GM18907 (cell line): ENCODE data around the gene RNF157.
"Not testable (repeated sequence)": the region's sequence is repeated elsewhere in the genome, so short reads cannot be mapped to it uniquely, and the experiment has no call there.

Source experiments
- ATAC-seq: cut with Tn5 transposase; IDR thresholded peaks from one replicate; pipeline ENCODE4 v1.9.1; 2021; ENCODE audit warnings: mild to moderate bottlenecking, moderate library complexity; ENCODE audit not compliant: unreplicated experiment

RNF157 gene

GRCh38 chr17:76270770-76271668 is 30.7 kb upstream of the RNF157 start:
- no peak for ATAC-seq

GRCh38 chr17:76270127-76270592 is 29.9 kb upstream of the RNF157 start:
- no peak for ATAC-seq

DNA sequence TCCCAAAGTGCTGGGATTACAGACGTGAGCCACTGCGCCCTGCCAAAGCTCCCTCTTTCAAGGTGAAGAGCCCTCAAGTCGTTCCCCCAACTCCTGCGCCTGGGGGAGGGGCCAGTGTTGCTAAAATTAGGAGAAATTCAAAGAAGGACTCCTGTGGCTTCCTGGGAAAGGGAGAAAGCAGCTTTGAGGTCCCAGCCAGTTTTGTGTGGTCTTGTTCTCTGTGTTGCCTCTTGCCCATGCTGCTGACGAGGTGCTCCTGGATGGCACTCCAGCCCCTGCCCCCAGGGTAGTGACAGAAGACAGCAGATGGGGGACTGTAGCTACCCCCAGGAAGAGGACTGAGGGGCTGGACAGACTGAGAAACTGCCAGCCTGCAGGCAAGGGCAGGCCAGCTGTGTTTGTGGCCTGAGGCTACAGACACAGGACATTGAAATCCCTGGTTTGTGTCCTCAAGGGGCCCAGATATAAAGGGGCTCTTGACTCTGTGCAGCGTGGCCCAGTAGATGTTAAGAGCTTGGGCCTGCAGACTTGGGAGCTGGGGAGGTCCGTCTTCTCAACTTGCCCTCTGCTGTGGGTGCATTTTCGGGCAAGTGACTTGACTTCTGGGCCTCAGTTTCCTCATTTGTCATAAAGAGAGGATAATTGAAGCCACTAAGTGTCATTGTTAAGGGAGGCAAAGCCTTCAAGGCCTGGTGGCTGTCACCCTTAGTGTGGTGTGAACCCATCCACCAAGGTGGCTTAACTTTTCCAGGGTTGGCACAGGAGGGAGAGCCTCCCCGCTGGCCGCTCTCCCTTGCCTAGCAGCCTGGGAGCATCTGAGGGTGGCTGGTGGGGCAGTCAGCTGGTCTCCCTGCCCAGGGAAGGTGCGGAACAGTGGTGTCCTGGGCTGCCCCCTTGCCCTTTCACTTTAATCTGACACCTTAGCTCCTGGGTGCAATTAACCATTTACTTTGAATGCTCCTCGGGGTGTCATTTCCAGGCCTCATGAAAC is 29.0 kb upstream of the RNF157 start:
- no peak for ATAC-seq

GRCh38 chr17:76268015-76268749 is 27.9 kb upstream of the RNF157 start:
- ATAC-seq: no peak

GRCh38 chr17:76267581-76268001 is 27.3 kb upstream of the RNF157 start:
- ATAC-seq: not testable (repeated sequence)

DNA sequence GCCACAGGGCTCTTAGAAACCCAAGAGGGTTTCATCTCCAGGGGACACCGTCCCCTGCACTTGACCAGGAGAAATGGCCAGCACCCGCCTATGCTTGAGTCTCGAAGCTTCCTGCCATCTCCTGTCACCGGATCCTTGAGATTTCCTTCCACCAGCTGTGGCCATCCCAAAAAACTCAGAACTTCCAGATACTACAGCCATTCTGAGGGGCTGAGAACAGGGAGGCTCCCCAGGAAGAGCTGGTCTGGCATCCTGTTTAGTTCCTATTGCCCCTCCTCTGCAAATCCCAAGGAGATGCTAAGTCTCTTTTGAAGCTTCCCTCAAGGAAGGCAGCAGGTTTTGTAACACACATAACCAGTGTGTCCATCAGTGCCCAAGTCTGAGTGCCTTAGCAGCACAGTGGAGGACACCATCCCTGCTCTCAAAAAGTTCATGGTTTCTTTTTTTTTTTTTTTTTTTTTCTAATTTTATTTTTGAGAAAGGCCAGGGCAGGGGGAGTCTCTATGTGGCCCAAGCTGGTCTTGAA is 26.8 kb upstream of the RNF157 start:
- no peak for ATAC-seq

DNA sequence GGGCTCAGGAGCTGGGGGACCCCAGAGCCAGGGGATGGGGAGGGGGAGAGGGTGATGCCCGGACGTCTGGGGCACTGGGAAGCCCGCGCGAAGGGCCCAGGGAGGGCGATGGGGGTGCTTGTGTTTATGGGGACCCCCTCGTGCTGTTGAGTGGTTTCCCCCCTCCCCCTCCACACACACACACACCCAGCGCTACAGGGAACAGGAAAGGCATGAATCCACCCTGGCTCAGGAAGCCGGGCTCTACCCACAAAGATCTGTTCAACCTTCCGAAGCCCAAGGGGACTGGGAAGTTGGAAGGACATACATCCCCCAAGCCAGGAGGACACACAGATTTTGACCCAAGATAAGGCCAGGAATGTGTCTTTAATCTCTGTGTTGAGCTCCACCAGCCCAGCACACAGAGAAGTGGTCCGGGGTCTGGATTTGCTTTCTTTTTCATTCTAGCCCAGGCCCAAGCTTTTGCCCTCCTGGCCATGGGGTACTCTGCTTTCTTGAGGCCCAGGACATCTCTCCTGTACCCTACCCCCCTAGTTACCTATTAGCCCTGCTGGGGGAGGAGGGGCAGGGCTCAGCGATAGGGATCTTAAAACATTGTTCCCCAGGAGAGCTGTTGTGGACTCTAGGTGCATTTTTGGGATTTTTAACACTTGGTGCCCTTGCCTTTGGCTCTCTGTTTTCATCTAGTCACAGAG is 26.1 kb upstream of the RNF157 start:
- ATAC-seq: no peak

- ATAC-seq: no peak
Measured at GRCh38 chr17:76265624-76266243, 25.4 kb upstream of the RNF157 start.

DNA sequence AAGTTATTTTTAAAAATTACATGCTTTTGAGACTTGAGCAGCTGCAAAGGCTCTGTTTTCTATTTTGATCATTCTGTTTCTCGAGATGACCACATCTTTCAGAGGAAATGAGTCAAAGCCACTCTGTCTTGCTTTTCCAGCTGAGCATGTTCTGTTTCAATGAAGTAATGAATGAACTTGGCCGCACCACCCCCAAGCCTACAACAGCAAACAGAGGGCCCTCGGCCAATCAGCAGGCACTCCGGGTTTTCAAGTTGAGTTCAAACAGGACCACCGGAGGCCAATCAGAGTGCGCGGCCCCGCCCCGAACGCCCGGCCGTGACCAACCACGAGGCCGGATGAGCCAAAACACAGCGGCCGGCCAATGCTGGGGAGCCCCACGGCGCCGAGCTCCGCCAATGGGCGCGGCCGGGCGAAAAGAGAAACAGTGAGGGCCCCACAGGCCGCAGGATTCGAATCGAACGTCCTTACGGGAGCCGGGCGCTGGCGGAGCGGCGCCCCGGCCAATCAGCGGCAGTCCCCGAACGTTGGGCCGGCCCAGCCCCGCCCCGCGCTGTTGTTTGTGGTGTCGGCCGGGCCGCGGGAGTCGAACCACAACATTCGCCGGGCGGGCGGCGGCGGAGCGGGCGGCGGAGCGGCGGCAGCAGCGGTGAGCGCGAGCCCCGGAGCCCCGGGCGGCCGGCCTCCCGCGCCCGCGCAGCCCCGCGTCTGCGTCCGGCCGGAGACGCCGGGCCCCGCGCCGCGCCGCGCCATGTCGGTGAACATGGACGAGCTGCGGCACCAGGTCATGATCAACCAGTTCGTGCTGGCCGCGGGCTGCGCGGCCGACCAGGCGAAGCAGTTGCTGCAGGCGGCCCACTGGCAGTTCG is 24.7 kb upstream of the RNF157 start, which contains the start of gene UBALD2:
TSS of gene UBALD2 (plus strand) at position 594 of the 869 bp plus-strand sequence. CDS start at position 752, 158 bp downstream.
- peak; percentile 69 for ATAC-seq

- ATAC-seq: no peak
Measured at GRCh38 chr17:76264425-76264754, 24.1 kb upstream of the RNF157 start.

DNA sequence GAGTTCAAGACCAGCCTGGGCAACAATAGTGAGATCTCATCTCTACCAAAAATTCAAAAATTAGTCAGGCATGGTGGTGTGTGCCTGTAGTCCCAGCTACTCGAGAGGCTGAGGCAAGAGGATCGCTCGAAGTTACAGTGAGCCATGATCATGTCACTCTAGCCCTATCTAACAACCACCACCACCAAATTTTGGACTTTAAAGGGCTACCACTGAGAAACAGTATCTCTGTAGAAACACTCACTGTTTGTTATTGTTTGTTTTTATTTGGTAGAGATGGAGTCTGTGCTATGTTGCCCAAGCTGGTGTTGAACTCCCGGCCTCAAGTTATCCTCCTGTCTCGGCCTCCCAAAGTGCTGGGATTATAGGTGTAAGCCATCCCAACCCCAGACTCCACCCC is 23.6 kb upstream of the RNF157 start:
- ATAC-seq: no peak

- ATAC-seq: peak; percentile 20
Measured at GRCh38 chr17:76262732-76263344, 22.5 kb upstream of the RNF157 start.

DNA sequence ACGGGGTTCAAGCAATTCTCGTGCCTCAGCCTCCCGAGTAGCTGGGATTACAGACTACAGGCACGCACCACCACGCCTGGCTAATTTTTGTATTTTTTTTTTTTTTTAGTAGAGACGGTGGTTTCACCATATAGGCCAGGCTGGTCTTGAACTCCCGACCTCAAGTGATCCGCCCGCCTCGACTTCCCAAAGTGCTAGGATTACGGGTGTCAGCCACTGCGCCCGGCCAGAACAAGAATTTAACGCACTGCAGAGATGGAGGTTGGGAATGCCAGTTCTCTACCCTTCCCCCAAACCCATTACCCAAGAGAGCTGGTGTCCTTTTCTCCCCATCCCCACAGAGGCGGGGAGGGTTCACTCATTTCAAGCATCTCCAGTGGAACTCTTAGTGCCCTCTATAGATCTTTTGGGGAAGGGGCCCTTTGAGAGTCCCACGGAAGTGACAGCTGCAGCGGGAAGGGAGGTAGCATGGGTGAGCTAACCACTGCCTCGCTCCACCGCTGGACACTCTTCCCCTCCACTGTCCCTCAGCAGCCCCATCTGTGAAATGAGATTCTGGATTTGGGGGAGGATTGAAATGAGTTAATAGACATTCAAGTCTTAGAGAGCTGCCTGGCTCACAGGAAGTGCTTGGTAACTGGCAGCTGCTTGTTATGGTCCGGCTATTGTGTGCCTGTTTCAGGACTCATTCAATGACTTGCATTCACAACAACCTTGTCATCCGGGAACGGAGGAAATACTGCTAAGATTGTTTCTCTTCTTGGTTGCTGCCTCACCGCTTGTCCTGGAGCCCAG is 21.3 kb upstream of the RNF157 start:
- ATAC-seq: no peak

DNA sequence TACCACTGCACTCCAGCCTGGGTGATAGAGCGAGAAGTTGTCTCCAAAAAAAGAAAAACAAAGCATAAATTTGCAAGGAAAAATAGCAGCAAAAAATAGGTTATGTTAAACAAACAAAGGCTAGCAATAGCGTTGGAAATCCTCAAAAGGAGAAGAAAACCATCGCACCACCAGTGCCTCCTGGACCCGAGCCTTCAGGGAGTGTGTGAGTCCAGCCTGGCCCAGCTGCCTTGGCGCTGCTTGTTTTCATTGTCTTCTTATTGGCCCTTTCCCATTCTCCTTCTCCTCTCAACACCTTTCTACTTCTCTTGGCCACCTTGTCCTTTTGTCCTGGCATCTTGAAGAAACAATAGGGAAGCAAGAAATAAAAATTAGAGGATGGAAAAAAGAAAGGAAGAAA is 20.4 kb upstream of the RNF157 start:
- ATAC-seq: no peak

GRCh38 chr17:76260220-76260619 is 19.9 kb upstream of the RNF157 start:
- no peak for ATAC-seq

DNA sequence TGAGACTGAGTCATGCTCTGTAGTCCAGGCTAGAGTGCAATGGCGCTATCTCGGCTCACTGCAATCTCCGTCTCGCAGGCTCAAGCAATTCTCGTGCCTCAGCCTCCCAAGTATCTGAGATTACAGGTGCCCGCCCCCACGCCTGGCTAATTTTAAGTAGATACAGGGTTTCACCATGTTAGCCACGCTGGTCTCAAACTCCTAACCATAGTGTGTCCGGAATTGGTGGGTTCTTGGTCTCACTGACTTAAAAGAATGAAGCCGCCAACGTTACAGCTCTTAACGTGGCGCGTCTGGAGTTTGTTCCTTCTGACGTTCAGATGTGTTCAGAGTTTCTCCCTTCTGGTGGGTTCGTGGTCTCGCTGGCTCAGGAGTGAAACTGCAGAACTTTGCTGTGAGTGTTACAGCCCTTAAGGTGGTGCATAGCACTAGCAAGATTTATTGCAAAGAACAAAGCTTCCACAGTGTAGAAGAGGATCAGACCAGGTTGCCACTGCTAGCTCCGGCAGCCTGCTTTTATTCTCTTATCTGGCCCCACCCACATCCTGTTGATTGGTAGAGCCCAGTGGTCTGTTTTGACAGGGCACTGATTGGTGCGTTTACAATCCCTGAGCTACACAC is 16.2 kb upstream of the RNF157 start:
- ATAC-seq: not testable (repeated sequence)
